ENCODE data around the gene HCRT.

- TF ChIP-seq, protein P1, sequence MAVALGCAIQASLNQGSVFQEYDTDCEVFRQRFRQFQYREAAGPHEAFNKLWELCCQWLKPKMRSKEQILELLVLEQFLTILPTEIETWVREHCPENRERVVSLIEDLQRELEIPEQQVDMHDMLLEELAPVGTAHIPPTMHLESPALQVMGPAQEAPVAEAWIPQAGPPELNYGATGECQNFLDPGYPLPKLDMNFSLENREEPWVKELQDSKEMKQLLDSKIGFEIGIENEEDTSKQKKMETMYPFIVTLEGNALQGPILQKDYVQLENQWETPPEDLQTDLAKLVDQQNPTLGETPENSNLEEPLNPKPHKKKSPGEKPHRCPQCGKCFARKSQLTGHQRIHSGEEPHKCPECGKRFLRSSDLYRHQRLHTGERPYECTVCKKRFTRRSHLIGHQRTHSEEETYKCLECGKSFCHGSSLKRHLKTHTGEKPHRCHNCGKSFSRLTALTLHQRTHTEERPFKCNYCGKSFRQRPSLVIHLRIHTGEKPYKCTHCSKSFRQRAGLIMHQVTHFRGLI (tag by site-specific recombination; IDR thresholded peaks at IDR 0.05): no peak
- TF ChIP-seq ZNF398 (tag by site-specific recombination; IDR thresholded peaks at IDR 0.05): no peak
- no peak for TF ChIP-seq KLF9 (tag by site-specific recombination; IDR thresholded peaks at IDR 0.05; ENCODE audit: low read depth)
- TF ChIP-seq, protein P2, sequence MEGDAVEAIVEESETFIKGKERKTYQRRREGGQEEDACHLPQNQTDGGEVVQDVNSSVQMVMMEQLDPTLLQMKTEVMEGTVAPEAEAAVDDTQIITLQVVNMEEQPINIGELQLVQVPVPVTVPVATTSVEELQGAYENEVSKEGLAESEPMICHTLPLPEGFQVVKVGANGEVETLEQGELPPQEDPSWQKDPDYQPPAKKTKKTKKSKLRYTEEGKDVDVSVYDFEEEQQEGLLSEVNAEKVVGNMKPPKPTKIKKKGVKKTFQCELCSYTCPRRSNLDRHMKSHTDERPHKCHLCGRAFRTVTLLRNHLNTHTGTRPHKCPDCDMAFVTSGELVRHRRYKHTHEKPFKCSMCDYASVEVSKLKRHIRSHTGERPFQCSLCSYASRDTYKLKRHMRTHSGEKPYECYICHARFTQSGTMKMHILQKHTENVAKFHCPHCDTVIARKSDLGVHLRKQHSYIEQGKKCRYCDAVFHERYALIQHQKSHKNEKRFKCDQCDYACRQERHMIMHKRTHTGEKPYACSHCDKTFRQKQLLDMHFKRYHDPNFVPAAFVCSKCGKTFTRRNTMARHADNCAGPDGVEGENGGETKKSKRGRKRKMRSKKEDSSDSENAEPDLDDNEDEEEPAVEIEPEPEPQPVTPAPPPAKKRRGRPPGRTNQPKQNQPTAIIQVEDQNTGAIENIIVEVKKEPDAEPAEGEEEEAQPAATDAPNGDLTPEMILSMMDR (tag by site-specific recombination; IDR thresholded peaks at IDR 0.05): no peak
- no peak for TF ChIP-seq ZBTB26 (tag by site-specific recombination; optimal IDR thresholded peaks at IDR 0.05)
- no peak for TF ChIP-seq ZSCAN18 (tag by site-specific recombination; IDR thresholded peaks at IDR 0.05)
- TF ChIP-seq ZNF221 (tag by site-specific recombination; IDR thresholded peaks at IDR 0.05; ENCODE audit: borderline replicate concordance): no peak
- TF ChIP-seq ZNF223 (tag by site-specific recombination; IDR thresholded peaks at IDR 0.05): no peak
- TF ChIP-seq ZNF792 (tag by site-specific recombination; IDR thresholded peaks at IDR 0.05): no peak
- TF ChIP-seq ZBTB11 (tag by site-specific recombination; conservative IDR thresholded peaks at IDR 0.05; ENCODE audit: low read depth): no peak
- TF ChIP-seq ZNF26 (tag by site-specific recombination; IDR thresholded peaks at IDR 0.05): no peak
- no peak for TF ChIP-seq HOXC10 (CRISPR knock-in tag; IDR thresholded peaks at IDR 0.05)
- no peak for TF ChIP-seq ZNF112 (tag by site-specific recombination; IDR thresholded peaks at IDR 0.05)
Measured at GRCh38 chr17:42166196-42166763, 19.0 kb downstream of the HCRT start.

Data from HEK293 (cell line).